Measurements from ENCODE around the gene MAML1. TPM values are rescaled to one million over a fixed set of nuclear protein-coding genes. Genes with fewer than 3 reads are reported as not detected.

MAML1 gene
- total RNA-seq, 4 donors from 2014 or later = 31.8 to 51.3 (median 36.8) TPM

DNA sequence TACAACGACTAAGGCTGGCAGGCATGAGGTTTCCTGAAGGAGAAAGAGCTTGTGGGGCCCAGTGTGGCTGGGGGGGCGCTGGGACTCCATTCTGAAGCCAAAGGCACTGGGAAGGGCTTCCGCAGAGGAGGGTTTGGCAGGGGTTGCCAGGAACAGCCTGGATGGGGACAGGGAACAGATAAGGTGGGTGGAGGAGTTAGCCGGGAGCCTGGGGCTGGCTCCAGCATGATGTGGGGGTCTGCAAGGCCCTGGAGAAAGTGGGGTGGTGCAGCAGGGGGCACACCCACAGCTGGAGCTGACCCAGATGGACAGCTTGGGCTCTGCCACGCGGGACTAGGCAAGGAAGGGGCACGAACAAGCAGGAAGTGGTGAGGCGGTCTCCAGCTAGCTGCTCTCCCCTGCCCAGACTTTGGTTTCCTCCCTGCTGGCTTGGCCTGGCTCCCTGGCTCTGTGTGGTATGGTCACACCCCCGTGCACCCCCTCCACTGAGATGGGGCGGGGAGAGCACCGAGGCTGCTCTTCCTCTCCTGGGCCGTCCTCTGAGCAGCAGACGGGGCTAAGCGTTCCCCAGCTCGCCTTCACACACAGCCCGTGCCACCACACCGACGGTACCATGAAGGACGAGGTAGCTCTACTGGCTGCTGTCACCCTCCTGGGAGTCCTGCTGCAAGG is 61.0 kb downstream of the MAML1 start, which contains the start of gene LTC4S:
LTC4S (plus strand) TSS at position 519 of the 672 bp plus-strand sequence; CDS start at position 614, 95 bp downstream.
- H3K27ac ChIP-seq = peak within 1 kb of the TSS in 3 of 4 donors; percentile 65 to 90 (median 89)
- H3K36me3 ChIP-seq = peaks cover 0 to 16% of the 10 kb centered on the region in 2 donors
- ATAC-seq = peak; percentile 40
- H3K9me3 ChIP-seq = no peaks in the 10 kb centered on the region
- TF ChIP-seq EP300 (IDR thresholded peaks at IDR 0.05) (no peak), POLR2AphosphoS5 (IDR thresholded peaks at IDR 0.05) (no peak), POLR2A (IDR thresholded peaks at IDR 0.05) (no peak)
- TF ChIP-seq, protein P1, sequence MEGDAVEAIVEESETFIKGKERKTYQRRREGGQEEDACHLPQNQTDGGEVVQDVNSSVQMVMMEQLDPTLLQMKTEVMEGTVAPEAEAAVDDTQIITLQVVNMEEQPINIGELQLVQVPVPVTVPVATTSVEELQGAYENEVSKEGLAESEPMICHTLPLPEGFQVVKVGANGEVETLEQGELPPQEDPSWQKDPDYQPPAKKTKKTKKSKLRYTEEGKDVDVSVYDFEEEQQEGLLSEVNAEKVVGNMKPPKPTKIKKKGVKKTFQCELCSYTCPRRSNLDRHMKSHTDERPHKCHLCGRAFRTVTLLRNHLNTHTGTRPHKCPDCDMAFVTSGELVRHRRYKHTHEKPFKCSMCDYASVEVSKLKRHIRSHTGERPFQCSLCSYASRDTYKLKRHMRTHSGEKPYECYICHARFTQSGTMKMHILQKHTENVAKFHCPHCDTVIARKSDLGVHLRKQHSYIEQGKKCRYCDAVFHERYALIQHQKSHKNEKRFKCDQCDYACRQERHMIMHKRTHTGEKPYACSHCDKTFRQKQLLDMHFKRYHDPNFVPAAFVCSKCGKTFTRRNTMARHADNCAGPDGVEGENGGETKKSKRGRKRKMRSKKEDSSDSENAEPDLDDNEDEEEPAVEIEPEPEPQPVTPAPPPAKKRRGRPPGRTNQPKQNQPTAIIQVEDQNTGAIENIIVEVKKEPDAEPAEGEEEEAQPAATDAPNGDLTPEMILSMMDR (IDR thresholded peaks at IDR 0.05) = no peak
- H3K27me3 ChIP-seq = no peaks in the 10 kb centered on the region
- peak within 1 kb of the TSS in 1 of 2 donors; percentile 81 for H3K4me3 ChIP-seq
- 40 to 45% methylated on average over 1 to 5 of the region's 19 CpGs for whole genome bisulfite sequencing, 2 donors (ENCODE audit: low coverage in 1 of 2)
- peaks cover 0 to 63% (median 22%) of the 10 kb centered on the region in 3 donors for H3K4me1 ChIP-seq

DNA sequence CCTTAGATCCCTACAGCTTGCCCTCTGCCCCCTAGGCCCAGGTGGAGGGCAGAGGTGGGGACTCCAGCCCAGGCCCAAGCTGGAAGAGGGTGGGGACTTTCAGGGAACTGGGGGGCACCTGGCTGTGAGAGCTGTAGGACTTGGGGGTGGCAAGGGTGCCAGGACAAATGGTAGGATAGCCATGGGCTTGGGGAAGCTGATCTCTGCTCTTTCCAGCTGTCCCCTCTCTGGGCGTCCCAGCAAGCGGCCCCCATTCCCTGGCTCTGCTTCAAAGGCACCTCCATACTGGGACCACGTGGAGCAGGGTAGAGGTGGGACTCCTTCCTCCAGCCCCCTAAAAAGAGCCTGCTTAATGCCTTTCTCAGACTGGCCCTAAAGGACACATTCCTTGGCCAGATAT is 61.5 kb downstream of the MAML1 start:
- peak overlapping the region in 1 of 2 donors; percentile 81 for H3K4me3 ChIP-seq
- TF ChIP-seq EP300 (IDR thresholded peaks at IDR 0.05) (no peak), POLR2AphosphoS5 (IDR thresholded peaks at IDR 0.05) (no peak), POLR2A (IDR thresholded peaks at IDR 0.05) (no peak)
- TF ChIP-seq, protein P1 (IDR thresholded peaks at IDR 0.05) = no peak
- H3K4me1 ChIP-seq = peaks cover 0 to 63% (median 22%) of the 10 kb centered on the region in 3 donors
- no peaks in the 10 kb centered on the region for H3K27me3 ChIP-seq
- no peak for ATAC-seq
- H3K36me3 ChIP-seq = peaks cover 0 to 21% of the 10 kb centered on the region in 2 donors
- 41% methylated on average over 3 of the region's 3 CpGs; no CpG with 5 or more reads in 1 of the 2 donors for WGBS, 2 donors (ENCODE audit: low coverage in 1 of 2)
- no peaks in the 10 kb centered on the region for H3K9me3 ChIP-seq
- peak overlapping the region in 3 of 4 donors; percentile 65 to 90 (median 89) for H3K27ac ChIP-seq

DNA sequence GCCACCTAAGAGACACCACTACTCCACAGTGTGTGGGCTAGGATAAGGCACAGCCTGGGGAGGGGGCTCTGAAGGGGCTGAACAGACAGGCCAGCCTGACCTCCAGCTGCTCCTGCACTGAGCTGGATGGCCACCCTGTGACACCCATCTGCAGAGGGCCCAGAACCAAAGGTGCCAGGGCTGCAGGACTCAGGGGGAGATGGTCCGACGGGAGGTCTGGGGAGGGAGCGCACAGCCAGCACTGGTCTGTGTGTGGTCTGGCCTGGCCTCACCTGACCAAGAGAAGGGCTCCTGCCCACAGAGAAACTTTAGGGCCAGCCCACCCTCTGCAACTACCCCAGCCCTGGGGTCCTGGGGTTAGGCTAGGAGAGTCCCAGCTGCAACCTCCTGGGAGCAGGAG is 62.0 kb downstream of the MAML1 start:
- Histone ChIP-seq H3K36me3 (peaks cover 0 to 25% of the 10 kb centered on the region in 2 donors), H3K4me3 (peak overlapping the region in 1 of 2 donors; percentile 81), H3K27me3 (no peaks in the 10 kb centered on the region), H3K27ac (peak overlapping the region in 3 of 4 donors; percentile 65 to 90 (median 89)), H3K4me1 (peaks cover 0 to 63% (median 22%) of the 10 kb centered on the region in 3 donors), H3K9me3 (no peaks in the 10 kb centered on the region)
- WGBS, 2 donors (ENCODE audit: low coverage in 1 of 2) = 89% methylated on average over 3 of the region's 3 CpGs; no CpG with 5 or more reads in 1 of the 2 donors
- TF ChIP-seq POLR2AphosphoS5 (IDR thresholded peaks at IDR 0.05) = no peak
- no peak for TF ChIP-seq EP300 (IDR thresholded peaks at IDR 0.05)
- TF ChIP-seq POLR2A (IDR thresholded peaks at IDR 0.05) = no peak
- TF ChIP-seq, protein P1 (IDR thresholded peaks at IDR 0.05) = no peak
- no peak for ATAC-seq

DNA sequence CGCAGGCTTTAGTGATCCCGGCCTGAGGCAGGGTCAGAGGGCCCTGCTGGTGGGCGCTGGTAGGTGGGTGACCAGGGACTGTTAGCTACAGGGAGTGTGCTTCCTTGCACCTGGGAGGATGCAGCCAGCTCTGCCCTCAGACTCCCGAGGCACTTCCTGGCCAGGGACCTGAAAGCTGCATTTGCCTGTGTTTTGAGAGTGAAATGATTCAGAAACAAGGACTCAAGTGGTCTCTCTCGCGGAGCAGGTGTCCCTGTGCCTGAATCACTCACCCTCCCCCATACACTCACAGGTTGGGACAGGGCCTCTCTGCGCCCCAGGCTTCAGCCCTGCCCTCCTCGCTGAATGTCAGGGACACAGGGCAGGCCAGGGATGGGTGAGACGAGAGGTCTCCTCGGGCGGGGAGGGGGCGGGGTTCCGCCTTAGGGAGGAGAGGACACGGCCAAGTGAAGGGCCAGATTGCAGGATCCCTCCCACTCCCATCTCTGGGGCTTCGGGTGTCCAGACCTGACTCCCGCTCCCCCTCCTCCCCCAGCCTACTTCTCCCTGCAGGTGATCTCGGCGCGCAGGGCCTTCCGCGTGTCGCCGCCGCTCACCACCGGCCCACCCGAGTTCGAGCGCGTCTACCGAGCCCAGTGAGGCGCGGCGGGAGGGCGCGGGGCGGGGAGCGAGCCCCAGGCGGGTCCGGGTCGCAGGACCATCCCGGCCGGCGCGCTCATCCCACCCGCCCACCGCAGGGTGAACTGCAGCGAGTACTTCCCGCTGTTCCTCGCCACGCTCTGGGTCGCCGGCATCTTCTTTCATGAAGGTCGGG is 62.6 kb downstream of the MAML1 start:
- Histone ChIP-seq H3K27ac (peak overlapping the region in 3 of 4 donors; percentile 80 to 90 (median 89)), H3K4me3 (peak overlapping the region; percentile 42 to 81), H3K4me1 (peaks cover 0 to 63% (median 22%) of the 10 kb centered on the region in 3 donors), H3K9me3 (no peaks in the 10 kb centered on the region), H3K27me3 (no peaks in the 10 kb centered on the region), H3K36me3 (peaks cover 0 to 32% of the 10 kb centered on the region in 2 donors)
- no peak for ATAC-seq
- WGBS, 2 donors (ENCODE audit: low coverage in 1 of 2) = 0% methylated on average over 11 of the region's 53 CpGs; no CpG with 5 or more reads in 1 of the 2 donors
- TF ChIP-seq EP300 (IDR thresholded peaks at IDR 0.05) (no peak), POLR2AphosphoS5 (IDR thresholded peaks at IDR 0.05) (no peak), POLR2A (IDR thresholded peaks at IDR 0.05) (no peak)
- TF ChIP-seq, protein P1 (IDR thresholded peaks at IDR 0.05) = no peak

Data from gastroesophageal sphincter (tissue), 4 donors.